ENCODE results near the gene GOSR2.

The GOSR2 gene

GRCh38 chr17:46940692-46941404 is 17.9 kb downstream of the GOSR2 start:
- H3K9ac ChIP-seq, result no peak overlapping the region
- H3K4me3 ChIP-seq (ENCODE audit: low read depth, low read length), result no peak overlapping the region

GRCh38 chr17:46942441-46943217 is 19.7 kb downstream of the GOSR2 start:
- H3K9ac ChIP-seq, result no peak overlapping the region

More at GRCh38 chr17:46940692-46941404, 17.9 kb downstream of the GOSR2 start:
- Histone ChIP-seq H3K27ac (no peak overlapping the region), H3K4me2 (ENCODE audit: low read length) (no peak overlapping the region), H3K27me3 (ENCODE audit: control insufficient read depth, insufficient read depth, low read length) (no peaks in the 10 kb centered on the region), H2AFZ (no peak overlapping the region), H3K79me2 (peaks cover 3% of the 10 kb centered on the region), H3K4me1 (peaks cover 6% of the 10 kb centered on the region), H3K9me3 (ENCODE audit: control insufficient read depth, low read length) (no peaks in the 10 kb centered on the region), H3K36me3 (ENCODE audit: control insufficient read depth, insufficient read depth, low read length) (no peaks in the 10 kb centered on the region)
- TF ChIP-seq, protein P1, sequence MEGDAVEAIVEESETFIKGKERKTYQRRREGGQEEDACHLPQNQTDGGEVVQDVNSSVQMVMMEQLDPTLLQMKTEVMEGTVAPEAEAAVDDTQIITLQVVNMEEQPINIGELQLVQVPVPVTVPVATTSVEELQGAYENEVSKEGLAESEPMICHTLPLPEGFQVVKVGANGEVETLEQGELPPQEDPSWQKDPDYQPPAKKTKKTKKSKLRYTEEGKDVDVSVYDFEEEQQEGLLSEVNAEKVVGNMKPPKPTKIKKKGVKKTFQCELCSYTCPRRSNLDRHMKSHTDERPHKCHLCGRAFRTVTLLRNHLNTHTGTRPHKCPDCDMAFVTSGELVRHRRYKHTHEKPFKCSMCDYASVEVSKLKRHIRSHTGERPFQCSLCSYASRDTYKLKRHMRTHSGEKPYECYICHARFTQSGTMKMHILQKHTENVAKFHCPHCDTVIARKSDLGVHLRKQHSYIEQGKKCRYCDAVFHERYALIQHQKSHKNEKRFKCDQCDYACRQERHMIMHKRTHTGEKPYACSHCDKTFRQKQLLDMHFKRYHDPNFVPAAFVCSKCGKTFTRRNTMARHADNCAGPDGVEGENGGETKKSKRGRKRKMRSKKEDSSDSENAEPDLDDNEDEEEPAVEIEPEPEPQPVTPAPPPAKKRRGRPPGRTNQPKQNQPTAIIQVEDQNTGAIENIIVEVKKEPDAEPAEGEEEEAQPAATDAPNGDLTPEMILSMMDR (IDR thresholded peaks at IDR 0.05), result peak; percentile 70

GRCh38 chr17:46943218-46943500 is 20.2 kb downstream of the GOSR2 start:
- TF ChIP-seq, protein P1 (IDR thresholded peaks at IDR 0.05), result no peak
- Histone ChIP-seq H3K36me3 (ENCODE audit: control insufficient read depth, insufficient read depth, low read length) (no peaks in the 10 kb centered on the region), H3K27me3 (ENCODE audit: control insufficient read depth, insufficient read depth, low read length) (no peaks in the 10 kb centered on the region), H3K4me1 (peaks cover 6% of the 10 kb centered on the region), H2AFZ (no peak overlapping the region), H3K9me3 (ENCODE audit: control insufficient read depth, low read length) (no peaks in the 10 kb centered on the region), H3K4me2 (ENCODE audit: low read length) (no peak overlapping the region), H3K79me2 (peaks cover 3% of the 10 kb centered on the region), H3K4me3 (ENCODE audit: low read depth, low read length) (no peak overlapping the region), H3K9ac (no peak overlapping the region), H3K27ac (no peak overlapping the region)

More at GRCh38 chr17:46942441-46943217, 19.7 kb downstream of the GOSR2 start:
- Histone ChIP-seq H3K27ac (no peak overlapping the region), H3K4me2 (ENCODE audit: low read length) (no peak overlapping the region), H2AFZ (no peak overlapping the region), H3K4me1 (peaks cover 6% of the 10 kb centered on the region), H3K9me3 (ENCODE audit: control insufficient read depth, low read length) (no peaks in the 10 kb centered on the region), H3K27me3 (ENCODE audit: control insufficient read depth, insufficient read depth, low read length) (no peaks in the 10 kb centered on the region), H3K4me3 (ENCODE audit: low read depth, low read length) (no peak overlapping the region), H3K36me3 (ENCODE audit: control insufficient read depth, insufficient read depth, low read length) (no peaks in the 10 kb centered on the region), H3K79me2 (peaks cover 3% of the 10 kb centered on the region)
- TF ChIP-seq, protein P1 (IDR thresholded peaks at IDR 0.05), result peak; percentile 76

DNA sequence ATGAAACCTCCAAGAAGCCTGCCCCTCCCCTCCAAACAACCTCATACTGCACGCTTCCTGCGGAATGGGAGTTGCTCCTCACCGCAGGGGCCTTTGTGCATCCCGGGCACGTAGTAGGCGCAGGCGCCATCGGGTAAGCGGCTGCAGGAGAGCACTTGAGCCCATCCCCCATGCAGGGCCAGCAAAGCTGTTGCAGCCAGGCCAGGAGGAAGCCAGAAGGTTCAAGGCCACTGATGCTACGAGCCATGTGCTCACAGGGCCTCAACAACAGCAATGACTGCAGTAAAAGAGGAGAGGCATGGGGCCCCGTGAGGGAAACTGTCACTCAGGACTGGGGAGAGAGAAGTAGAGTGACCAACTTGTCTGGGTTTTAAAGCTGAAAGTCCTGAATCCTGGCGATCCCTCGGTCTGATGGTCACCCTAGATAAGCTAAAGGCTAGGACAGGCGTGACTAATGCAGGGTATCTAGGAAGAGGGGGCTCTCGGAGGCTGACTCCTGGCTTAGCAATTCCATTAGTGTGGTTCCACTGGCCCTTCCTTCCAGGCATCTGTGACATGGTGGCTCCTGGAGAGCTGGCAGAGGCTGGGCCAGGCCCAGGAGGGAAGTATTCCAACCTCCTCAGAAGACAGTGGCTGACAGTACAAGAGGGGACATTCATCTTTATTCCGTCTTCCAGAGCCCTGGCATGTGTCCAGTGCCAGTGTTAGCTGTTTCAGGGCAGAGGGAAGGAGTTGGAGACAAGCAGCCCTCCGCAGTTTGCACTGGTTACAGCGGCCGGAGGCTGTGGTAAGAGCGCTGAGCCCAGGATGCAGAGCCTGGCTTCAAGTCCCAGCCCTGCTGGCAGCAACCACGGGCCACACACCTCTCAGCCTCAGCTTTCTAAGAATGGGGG is 20.8 kb downstream of the GOSR2 start:
- Histone ChIP-seq H3K4me2 (ENCODE audit: low read length) (no peak overlapping the region), H2AFZ (no peak overlapping the region), H3K27me3 (ENCODE audit: control insufficient read depth, insufficient read depth, low read length) (no peaks in the 10 kb centered on the region), H3K79me2 (no peaks in the 10 kb centered on the region), H3K9me3 (ENCODE audit: control insufficient read depth, low read length) (no peaks in the 10 kb centered on the region), H3K4me1 (peaks cover 6% of the 10 kb centered on the region), H3K27ac (no peak overlapping the region), H3K9ac (no peak overlapping the region), H3K36me3 (ENCODE audit: control insufficient read depth, insufficient read depth, low read length) (no peaks in the 10 kb centered on the region), H3K4me3 (ENCODE audit: low read depth, low read length) (no peak overlapping the region)
- TF ChIP-seq, protein P1 (IDR thresholded peaks at IDR 0.05), result no peak
